Stimulated activated naive CD4-positive, alpha-beta T cell (primary cell): ENCODE measurements around the gene MACROH2A2.
A peak's percentile ranks its signal among the peaks of the same experiment; 100 is the strongest.
"Not testable (repeated sequence)": the region's sequence is repeated elsewhere in the genome, so short reads cannot be mapped to it uniquely, and the experiment has no call there.

Experiments used
- DNase-seq, 6 experiments: peaks; one replicate each; lab custom pipeline; 2025; lab: John Stamatoyannopoulos, UW

MACROH2A2 gene

GRCh38 chr10:70067586-70067985, 14.9 kb downstream of the MACROH2A2 start:
- no peak for DNase-seq

GRCh38 chr10:70068925-70069324, 16.3 kb downstream of the MACROH2A2 start:
- no peak for DNase-seq

GRCh38 chr10:70069346-70069745, 16.7 kb downstream of the MACROH2A2 start:
- no peak for DNase-seq

- DNase-seq = no peak
These were observed 18.2 kb downstream of the MACROH2A2 start for GRCh38 chr10:70070834-70071233.

- no peak for DNase-seq
These were observed 21.5 kb downstream of the MACROH2A2 start for GRCh38 chr10:70074165-70074564.

GRCh38 chr10:70074971-70075370, 22.3 kb downstream of the MACROH2A2 start:
- no peak for DNase-seq

GRCh38 chr10:70078329-70078728, 25.7 kb downstream of the MACROH2A2 start:
- no peak for DNase-seq

GRCh38 chr10:70078937-70079336, 26.3 kb downstream of the MACROH2A2 start:
- DNase-seq = no peak

- DNase-seq = not testable (repeated sequence)
These were observed 28.1 kb downstream of the MACROH2A2 start for GRCh38 chr10:70080789-70081188.

GRCh38 chr10:70084189-70084588, 31.5 kb downstream of the MACROH2A2 start:
- DNase-seq = peak in 2 of 6 experiments; percentile 4 to 12

- DNase-seq = no peak
These were observed 33.4 kb downstream of the MACROH2A2 start for GRCh38 chr10:70085975-70086613.

- no peak for DNase-seq
These were observed 35.1 kb downstream of the MACROH2A2 start for GRCh38 chr10:70087616-70088307.

GRCh38 chr10:70088308-70088698, 35.7 kb downstream of the MACROH2A2 start:
- no peak for DNase-seq

GRCh38 chr10:70090013-70090412, 37.4 kb downstream of the MACROH2A2 start:
- DNase-seq = no peak

- DNase-seq = no peak
These were observed 38.3 kb downstream of the MACROH2A2 start for GRCh38 chr10:70090951-70091350.

GRCh38 chr10:70092389-70092718, 39.7 kb downstream of the MACROH2A2 start:
- DNase-seq = peak in 3 of 6 experiments; percentile 53 to 63 (median 61)

- peak in 3 of 6 experiments; percentile 27 to 37 (median 32) for DNase-seq
These were observed 40.8 kb downstream of the MACROH2A2 start for GRCh38 chr10:70093335-70093944.

- DNase-seq = no peak
These were observed 41.6 kb downstream of the MACROH2A2 start for GRCh38 chr10:70094250-70094649.

- no peak for DNase-seq
These were observed 43.5 kb downstream of the MACROH2A2 start for GRCh38 chr10:70096016-70096704.

- DNase-seq = no peak
These were observed 44.2 kb downstream of the MACROH2A2 start for GRCh38 chr10:70096705-70097420.

- no peak for DNase-seq
These were observed 44.8 kb downstream of the MACROH2A2 start for GRCh38 chr10:70097459-70097858.

GRCh38 chr10:70098271-70098670, 45.6 kb downstream of the MACROH2A2 start:
- DNase-seq = no peak
